ENCODE data around the gene ROPN1L.

DNA sequence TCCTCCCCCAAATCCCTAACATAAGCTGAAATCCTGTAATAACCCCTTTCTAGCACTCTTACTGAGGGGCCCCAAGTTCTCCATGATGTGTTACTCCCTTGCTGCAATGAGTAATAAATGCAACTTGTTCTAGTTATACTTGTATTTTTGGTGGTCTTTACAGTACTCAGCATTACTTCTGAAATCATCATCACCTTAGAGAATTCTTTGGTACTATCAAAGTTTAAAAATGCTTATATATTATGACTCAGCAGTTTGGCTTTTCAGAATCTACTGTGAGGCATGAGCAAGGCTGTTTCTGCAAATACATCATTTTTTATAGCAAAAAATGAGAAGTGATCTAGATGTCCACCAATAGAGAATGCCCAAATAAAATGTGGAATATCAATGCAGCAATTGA is 20.7 kb upstream of the ROPN1L start:
- TF ChIP-seq, protein P1, sequence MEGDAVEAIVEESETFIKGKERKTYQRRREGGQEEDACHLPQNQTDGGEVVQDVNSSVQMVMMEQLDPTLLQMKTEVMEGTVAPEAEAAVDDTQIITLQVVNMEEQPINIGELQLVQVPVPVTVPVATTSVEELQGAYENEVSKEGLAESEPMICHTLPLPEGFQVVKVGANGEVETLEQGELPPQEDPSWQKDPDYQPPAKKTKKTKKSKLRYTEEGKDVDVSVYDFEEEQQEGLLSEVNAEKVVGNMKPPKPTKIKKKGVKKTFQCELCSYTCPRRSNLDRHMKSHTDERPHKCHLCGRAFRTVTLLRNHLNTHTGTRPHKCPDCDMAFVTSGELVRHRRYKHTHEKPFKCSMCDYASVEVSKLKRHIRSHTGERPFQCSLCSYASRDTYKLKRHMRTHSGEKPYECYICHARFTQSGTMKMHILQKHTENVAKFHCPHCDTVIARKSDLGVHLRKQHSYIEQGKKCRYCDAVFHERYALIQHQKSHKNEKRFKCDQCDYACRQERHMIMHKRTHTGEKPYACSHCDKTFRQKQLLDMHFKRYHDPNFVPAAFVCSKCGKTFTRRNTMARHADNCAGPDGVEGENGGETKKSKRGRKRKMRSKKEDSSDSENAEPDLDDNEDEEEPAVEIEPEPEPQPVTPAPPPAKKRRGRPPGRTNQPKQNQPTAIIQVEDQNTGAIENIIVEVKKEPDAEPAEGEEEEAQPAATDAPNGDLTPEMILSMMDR (IDR thresholded peaks at IDR 0.05 in 8 of 11, conservative IDR thresholded peaks at IDR 0.05 in 3 of 11): no peak
- no peak for TF ChIP-seq POLR2AphosphoS5 (IDR thresholded peaks at IDR 0.05)
- no peak for TF ChIP-seq POLR2A (IDR thresholded peaks at IDR 0.05)
